K562 (cell line): ENCODE data around the gene DNAJC12. TPM values are rescaled to one million over a fixed set of nuclear protein-coding genes. Genes with fewer than 3 reads are reported as not detected.
A peak's percentile ranks its signal among the peaks of the same experiment; 100 is the strongest.
"Not testable (repeated sequence)": the region's sequence is repeated elsewhere in the genome, so short reads cannot be mapped to it uniquely, and the experiment has no call there.

Experiments
- ATAC-seq: fragments of 200-7000 bp; cut with Tn5 transposase; 3 replicates; pipeline ENCODE4 v1.9.1; 2020; ENCODE audit warnings: moderate library complexity
- BruUV-seq: library from RNA; stranded (reverse); fragments of 400-500 nt; replicated peaks from 2 replicates; lab custom pipeline; 2021; lab: Mats Ljungman, UMichigan
- CTCF ChIA-PET: fragments of 300-600 bp; formaldehyde crosslinking; extraction: SDS; loops from one replicate; lab custom pipeline; 2021; ENCODE audit warnings: low intra/inter-chr PET ratio; lab: Yijun Ruan, JAX
- POLR2A ChIA-PET: fragments of 300-600, 350-650 bp; sonication (Branson Sonifier 250); formaldehyde crosslinking; extraction: SDS; loops from one replicate; lab custom pipeline; 2021; ENCODE audit warnings: antibody characterized with exemption, inconsistent platforms; lab: Yijun Ruan, JAX
- DNase-seq, 4 experiments: peaks; one replicate each; pipeline versions ENCODE4 v3.0.0 to v3.0.0-alpha.2; 2011 to 2018; ENCODE audit warnings: low spot score in 3 of 4, mixed read lengths in 3 of 4; ENCODE audit errors: extremely low read depth in 1 of 4
- FAIRE-seq: peaks from 2 replicates; lab custom pipeline; 2011; peaks lifted over from hg19 to GRCh38; lab: Jason Lieb, UNC
- H2AFZ ChIP-seq: 2 replicates; pipeline ENCODE4 v1.6.0; 2011; ENCODE audit warnings: low read depth, low read length, control low read depth, inconsistent platforms
- H3K27ac ChIP-seq: fragments of 200-600 bp; 3 replicates; pipeline ENCODE4 v1.8.0; 2011; ENCODE audit warnings: low read depth, mild to moderate bottlenecking, control low read depth, inconsistent platforms, low read length, moderate library complexity, mixed read lengths; ENCODE audit errors: extremely low read depth
- H3K27me3 ChIP-seq, 2 experiments: fragments of 300-600 bp in 1 of 2; 2 replicates in 1 of 2; 3 replicates in 1 of 2; pipeline versions ENCODE4 v1.6.0 to v1.8.0; 2011; ENCODE audit warnings: inconsistent platforms in 2 of 2, low read length in 2 of 2, mild to moderate bottlenecking in 1 of 2, mixed read lengths in 1 of 2, moderate library complexity in 1 of 2; ENCODE audit not compliant: control insufficient read depth in 2 of 2, insufficient read depth in 2 of 2
- H3K36me3 ChIP-seq: fragments of 300-600 bp; 3 replicates; pipeline ENCODE4 v1.8.0; 2011; ENCODE audit warnings: mild to moderate bottlenecking, low read length, inconsistent platforms; ENCODE audit not compliant: control insufficient read depth, insufficient read depth
- H3K4me1 ChIP-seq, 2 experiments: fragments of 200-600 bp in 1 of 2; replicated peaks in 1 of 2; 2 replicates in 1 of 2; 3 replicates in 1 of 2; pipeline versions ENCODE4 v1.5.1 to v1.8.0; 2011; ENCODE audit warnings: inconsistent platforms in 2 of 2, low read length in 2 of 2, mild to moderate bottlenecking in 1 of 2, mixed read lengths in 1 of 2, moderate library complexity in 1 of 2; ENCODE audit not compliant: control insufficient read depth in 2 of 2, insufficient read depth in 2 of 2
- H3K4me2 ChIP-seq: 2 replicates; pipeline ENCODE4 v1.6.1; 2011; ENCODE audit warnings: low read length, control low read depth, inconsistent platforms, mixed read lengths; ENCODE audit not compliant: insufficient read depth
- H3K4me3 ChIP-seq: fragments of 200-600 bp; sonication (generic), shearing (Covaris generic); 2 replicates; pipeline ENCODE4 v1.5.1; 2016; ENCODE audit warnings: control low read depth, inconsistent platforms
- H3K79me2 ChIP-seq: fragments of 200-600 bp; 3 replicates; pipeline ENCODE4 v1.8.0; 2011; ENCODE audit warnings: low read length, inconsistent platforms; ENCODE audit not compliant: control insufficient read depth, insufficient read depth
- H3K9ac ChIP-seq, 2 experiments: 2 replicates each; pipeline versions ENCODE4 v1.6.0 to v1.6.1; 2011; ENCODE audit warnings: low read depth in 2 of 2, low read length in 2 of 2, control low read depth in 1 of 2, inconsistent platforms in 1 of 2, mild to moderate bottlenecking in 1 of 2, mixed read lengths in 1 of 2; ENCODE audit not compliant: insufficient read depth in 1 of 2
- H3K9me1 ChIP-seq: one replicate; pipeline ENCODE4 v1.6.0; 2011; ENCODE audit warnings: inconsistent platforms, mild to moderate bottlenecking, low read length, moderate library complexity; ENCODE audit not compliant: control insufficient read depth, insufficient read depth
- H3K9me3 ChIP-seq: replicated peaks from 2 replicates; pipeline ENCODE4 v1.5.1; 2011; ENCODE audit warnings: low read depth, low read length, inconsistent platforms; ENCODE audit not compliant: control insufficient read depth, insufficient read depth
- H4K20me1 ChIP-seq: replicated peaks from 2 replicates; pipeline ENCODE4 v1.6.1; 2011; ENCODE audit warnings: low read length, inconsistent platforms, mixed read lengths; ENCODE audit not compliant: control insufficient read depth, insufficient read depth
- WGBS: fragments of 100-300 bp; shearing (Covaris generic); methylation state at CpG from one replicate; pipeline ENCODE4 v1.1.6; 2016; ENCODE audit warnings: low coverage, mixed read lengths; ENCODE audit not compliant: insufficient coverage; ENCODE audit errors: missing lambda C conversion rate; 5-methylcytosine and 5-hydroxymethylcytosine counted together
- in situ Hi-C: fragments of 300-500 bp; cut with MboI; formaldehyde crosslinking; loops from 4 replicates; pipeline ENCODE4 v1.15.0; 2018; ENCODE audit warnings: inconsistent platforms, mixed read lengths
- intact Hi-C: fragments of 100-400 bp; cut with micrococcal nuclease; formaldehyde crosslinking; loops from 2 replicates; pipeline ENCODE4 v1.14.2; 2022
- polyA plus RNA-seq, 8 experiments: library from polyadenylated mRNA; depleted of rRNA in 4 of 8; stranded (reverse) in 5 of 8; unstranded in 3 of 8; fragments of >200 nt; fragmentation: Nextera tagmentation in 2 of 8; fragmentation: Illumina TruSeq in 1 of 8; extraction: Ambion mirVana in 2 of 8; extraction: Trizol in 1 of 8; gene quantifications; 2 replicates each; pipeline versions ENCODE4 v1.2.1 to v1.2.3, GENCODE V29; 2011 to 2014; ENCODE audit warnings: inconsistent platforms in 1 of 8, missing spikeins in 1 of 8
- total RNA-seq, 7 experiments: library from RNA; depleted of rRNA in 6 of 7; stranded (reverse); fragments of >200 nt in 6 of 7; fragmentation: Illumina TruSeq in 2 of 7; extraction: Trizol in 2 of 7; gene quantifications; 2 replicates each; pipeline versions ENCODE4 v1.2.1 to v1.2.3, GENCODE V29; 2011 to 2021; ENCODE audit warnings: low replicate concordance in 1 of 7
- TF ChIP-seq, protein P1 (sequence below), 2 experiments: fragments of 450-650 bp; IDR thresholded peaks; 2 replicates each; pipeline ENCODE4 v1.6.1; 2018; ENCODE audit warnings: mild to moderate bottlenecking in 2 of 2, low read depth in 1 of 2; ENCODE audit not compliant: partially characterized antibody in 2 of 2

The DNAJC12 gene
- total and polyA plus RNA-seq, 9 of the 15 experiments (the other 6 are each of a cell fraction or from before 2014, with no cell fraction given) = 7.4 to 95.9 (median 68.5) TPM

GRCh38 chr10:67780204-67780621 lies 57.8 kb downstream of the DNAJC12 start:
- TF ChIP-seq, protein P1, sequence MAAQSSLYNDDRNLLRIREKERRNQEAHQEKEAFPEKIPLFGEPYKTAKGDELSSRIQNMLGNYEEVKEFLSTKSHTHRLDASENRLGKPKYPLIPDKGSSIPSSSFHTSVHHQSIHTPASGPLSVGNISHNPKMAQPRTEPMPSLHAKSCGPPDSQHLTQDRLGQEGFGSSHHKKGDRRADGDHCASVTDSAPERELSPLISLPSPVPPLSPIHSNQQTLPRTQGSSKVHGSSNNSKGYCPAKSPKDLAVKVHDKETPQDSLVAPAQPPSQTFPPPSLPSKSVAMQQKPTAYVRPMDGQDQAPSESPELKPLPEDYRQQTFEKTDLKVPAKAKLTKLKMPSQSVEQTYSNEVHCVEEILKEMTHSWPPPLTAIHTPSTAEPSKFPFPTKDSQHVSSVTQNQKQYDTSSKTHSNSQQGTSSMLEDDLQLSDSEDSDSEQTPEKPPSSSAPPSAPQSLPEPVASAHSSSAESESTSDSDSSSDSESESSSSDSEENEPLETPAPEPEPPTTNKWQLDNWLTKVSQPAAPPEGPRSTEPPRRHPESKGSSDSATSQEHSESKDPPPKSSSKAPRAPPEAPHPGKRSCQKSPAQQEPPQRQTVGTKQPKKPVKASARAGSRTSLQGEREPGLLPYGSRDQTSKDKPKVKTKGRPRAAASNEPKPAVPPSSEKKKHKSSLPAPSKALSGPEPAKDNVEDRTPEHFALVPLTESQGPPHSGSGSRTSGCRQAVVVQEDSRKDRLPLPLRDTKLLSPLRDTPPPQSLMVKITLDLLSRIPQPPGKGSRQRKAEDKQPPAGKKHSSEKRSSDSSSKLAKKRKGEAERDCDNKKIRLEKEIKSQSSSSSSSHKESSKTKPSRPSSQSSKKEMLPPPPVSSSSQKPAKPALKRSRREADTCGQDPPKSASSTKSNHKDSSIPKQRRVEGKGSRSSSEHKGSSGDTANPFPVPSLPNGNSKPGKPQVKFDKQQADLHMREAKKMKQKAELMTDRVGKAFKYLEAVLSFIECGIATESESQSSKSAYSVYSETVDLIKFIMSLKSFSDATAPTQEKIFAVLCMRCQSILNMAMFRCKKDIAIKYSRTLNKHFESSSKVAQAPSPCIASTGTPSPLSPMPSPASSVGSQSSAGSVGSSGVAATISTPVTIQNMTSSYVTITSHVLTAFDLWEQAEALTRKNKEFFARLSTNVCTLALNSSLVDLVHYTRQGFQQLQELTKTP (IDR thresholded peaks at IDR 0.05; ENCODE audit: low read depth in 1 of 2, partially characterized antibody in 2 of 2) = peak in 1 of 2 experiments; percentile 2
- not testable (repeated sequence) for H3K9me3 ChIP-seq, H3K9me1 ChIP-seq, H2AFZ ChIP-seq, H3K4me1 ChIP-seq, ATAC-seq, H4K20me1 ChIP-seq, H3K36me3 ChIP-seq, H3K79me2 ChIP-seq, H3K9ac ChIP-seq, H3K27me3 ChIP-seq, H3K4me3 ChIP-seq, H3K27ac ChIP-seq, FAIRE-seq, H3K4me2 ChIP-seq, BruUV-seq, DNase-seq
- ChIA-PET CTCF (interaction anchor here (2.2 to 3.0 kb wide), 2 partner anchors 83 to 113 kb away, joined by 16 to 49 read pairs; no protein-coding TSS in a partner anchor), POLR2A (interaction anchor here (0.7 to 1.0 kb wide), 2 partner anchors 8 to 10 kb away, joined by 3 to 5 read pairs; no protein-coding TSS in a partner anchor)
- WGBS = 14% methylated on average over 5 of the region's 5 CpGs
- in situ Hi-C loops (loop anchor here (10.0 kb wide), 1 partner anchor 525 kb away; no protein-coding TSS in a partner anchor), intact Hi-C loops (loop anchor here (1.0 to 10.0 kb wide), 3 partner anchors 83 to 295 kb away; partner anchors contain the start of gene HERC4)
